Spleen (tissue), 7 donors: ENCODE measurements around the gene MRPL50.

ENCODE experiments used
- POLR2AphosphoS5 ChIP-seq, 3 donors: sonication (generic); formaldehyde crosslinking; IDR thresholded peaks; one replicate each; pipeline ENCODE4 v1.5.1; 2017; ENCODE audit warnings: antibody characterized with exemption in 3 of 3
- TF ChIP-seq, protein P1 (sequence below), 11 experiments: fragments of 200-600 bp in 7 of 11; fragments of 450-650 bp in 4 of 11; sonication (generic) in 4 of 11; IDR thresholded peaks in 8 of 11; conservative IDR thresholded peaks in 3 of 11; 1 replicate in 7 of 11; 2 replicates in 4 of 11; pipeline versions ENCODE4 v1.4.0 to v1.8.0; 2016 to 2021; ENCODE audit warnings: antibody characterized with exemption in 11 of 11, inconsistent platforms in 4 of 11, mild to moderate bottlenecking in 1 of 11
- donor health status: DM: no; HTN: no; CAD: no; lungs with moderate emphysema.
- donor health status: DM: no; HTN: no; CAD: no.
- donor health status: DM: no; HTN: no; CAD: no.

DNA sequence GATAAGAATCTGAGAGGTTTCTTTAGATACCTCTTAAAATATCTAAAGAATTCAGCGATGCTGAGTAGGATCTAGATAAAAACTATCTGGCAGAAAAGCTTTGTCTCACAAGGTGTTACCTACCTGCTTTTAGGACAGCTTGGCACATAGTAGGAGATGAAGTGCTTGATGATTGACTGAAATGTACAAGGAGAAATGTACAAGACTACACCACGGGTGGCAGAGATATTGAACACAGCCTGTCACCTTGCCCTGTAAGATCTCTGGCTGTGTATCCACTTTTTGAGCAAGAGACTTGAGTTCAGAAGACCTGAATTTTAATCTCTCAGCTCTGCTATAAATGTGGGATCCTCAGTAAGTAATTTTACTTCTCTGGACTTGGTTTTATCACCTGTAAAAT is 21.4 kb upstream of the MRPL50 start:
- TF ChIP-seq, protein P1, sequence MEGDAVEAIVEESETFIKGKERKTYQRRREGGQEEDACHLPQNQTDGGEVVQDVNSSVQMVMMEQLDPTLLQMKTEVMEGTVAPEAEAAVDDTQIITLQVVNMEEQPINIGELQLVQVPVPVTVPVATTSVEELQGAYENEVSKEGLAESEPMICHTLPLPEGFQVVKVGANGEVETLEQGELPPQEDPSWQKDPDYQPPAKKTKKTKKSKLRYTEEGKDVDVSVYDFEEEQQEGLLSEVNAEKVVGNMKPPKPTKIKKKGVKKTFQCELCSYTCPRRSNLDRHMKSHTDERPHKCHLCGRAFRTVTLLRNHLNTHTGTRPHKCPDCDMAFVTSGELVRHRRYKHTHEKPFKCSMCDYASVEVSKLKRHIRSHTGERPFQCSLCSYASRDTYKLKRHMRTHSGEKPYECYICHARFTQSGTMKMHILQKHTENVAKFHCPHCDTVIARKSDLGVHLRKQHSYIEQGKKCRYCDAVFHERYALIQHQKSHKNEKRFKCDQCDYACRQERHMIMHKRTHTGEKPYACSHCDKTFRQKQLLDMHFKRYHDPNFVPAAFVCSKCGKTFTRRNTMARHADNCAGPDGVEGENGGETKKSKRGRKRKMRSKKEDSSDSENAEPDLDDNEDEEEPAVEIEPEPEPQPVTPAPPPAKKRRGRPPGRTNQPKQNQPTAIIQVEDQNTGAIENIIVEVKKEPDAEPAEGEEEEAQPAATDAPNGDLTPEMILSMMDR (IDR thresholded peaks at IDR 0.05 in 8 of 11, conservative IDR thresholded peaks at IDR 0.05 in 3 of 11): no peak
- TF ChIP-seq POLR2AphosphoS5 (IDR thresholded peaks at IDR 0.05): no peak
